HG03520 (cell line): ENCODE data around the gene HIGD1A.

Experiments
- ATAC-seq: cut with Tn5 transposase; IDR thresholded peaks from one replicate; pipeline ENCODE4 v1.9.1; 2021; ENCODE audit warnings: mild to moderate bottlenecking, moderate library complexity; ENCODE audit not compliant: unreplicated experiment

HIGD1A gene

GRCh38 chr3:42762046-42762724, 42.1 kb downstream of the HIGD1A start:
- ATAC-seq, result no peak

- no peak for ATAC-seq
These were observed 46.2 kb downstream of the HIGD1A start for GRCh38 chr3:42758126-42758525.

DNA sequence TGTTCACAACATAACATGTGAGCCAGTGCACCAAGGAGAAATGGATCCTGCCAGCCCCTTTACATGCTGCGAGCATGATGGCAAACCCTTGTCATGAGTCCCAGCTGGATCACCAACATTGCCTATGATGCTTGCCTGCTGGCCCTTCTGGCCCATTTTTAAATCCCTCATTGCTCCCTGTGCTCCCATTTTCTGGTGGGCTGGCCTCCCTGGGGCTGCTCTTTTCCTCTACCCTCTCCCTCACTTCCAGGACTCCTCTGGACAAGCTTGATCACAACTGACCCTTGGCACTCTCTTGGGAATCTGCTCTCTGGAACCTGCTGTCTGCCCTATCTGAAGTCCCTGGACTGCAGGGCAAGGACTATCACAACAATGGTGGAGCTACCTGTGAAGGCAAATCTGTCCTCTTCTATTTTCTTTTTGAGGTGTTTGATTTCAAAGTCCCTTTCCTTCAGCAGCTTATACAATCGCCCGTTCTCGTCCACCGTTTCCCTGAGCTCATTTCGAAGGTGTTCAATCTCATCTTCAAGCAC, 47.5 kb downstream of the HIGD1A start:
- no peak for ATAC-seq

- no peak for ATAC-seq
These were observed 48.4 kb downstream of the HIGD1A start for GRCh38 chr3:42755681-42756578.

DNA sequence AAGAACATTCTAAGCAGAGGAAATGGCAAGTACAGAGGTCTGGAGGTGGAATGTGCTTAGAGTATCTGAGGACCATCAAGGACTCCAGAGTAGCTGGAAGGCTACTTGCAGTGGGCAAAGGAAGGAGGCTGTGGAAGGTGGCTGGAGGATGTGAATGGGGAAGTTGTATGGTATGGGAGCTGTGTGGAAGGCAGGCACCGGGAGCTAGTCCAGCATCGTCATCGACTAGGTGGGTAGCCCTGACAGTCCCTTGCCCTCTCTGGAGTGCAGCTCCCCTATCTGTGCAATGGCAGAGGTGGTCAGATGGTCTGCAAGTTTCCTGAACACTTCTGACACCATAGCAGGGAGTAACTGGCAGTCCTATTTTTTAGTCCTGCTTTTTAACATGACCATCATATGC, 50.5 kb downstream of the HIGD1A start:
- ATAC-seq, result no peak

DNA sequence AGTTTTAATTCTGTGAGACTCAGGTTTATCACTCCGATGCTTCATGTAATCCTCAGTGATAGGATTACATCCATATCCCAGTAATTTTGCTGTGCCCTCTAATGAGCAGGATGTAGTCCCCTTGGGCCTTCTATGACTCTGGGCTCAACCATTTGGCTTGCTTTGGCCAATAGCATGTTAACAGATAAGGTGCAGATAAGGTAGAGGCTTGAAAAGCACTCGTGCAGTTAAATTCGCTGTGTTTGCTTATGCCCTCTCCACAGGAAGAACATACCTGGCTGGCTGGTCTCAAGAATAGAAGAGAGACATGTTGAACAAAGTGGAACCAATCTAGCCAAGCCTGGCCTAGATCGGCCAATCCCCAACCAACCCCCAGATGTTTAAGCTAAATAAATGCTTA, 51.3 kb downstream of the HIGD1A start:
- no peak for ATAC-seq

GRCh38 chr3:42752441-42752840, 51.8 kb downstream of the HIGD1A start:
- no peak for ATAC-seq

GRCh38 chr3:42751609-42752008, 52.7 kb downstream of the HIGD1A start:
- no peak for ATAC-seq

GRCh38 chr3:42750834-42751233, 53.5 kb downstream of the HIGD1A start:
- no peak for ATAC-seq

GRCh38 chr3:42749753-42750231, 54.5 kb downstream of the HIGD1A start:
- ATAC-seq, result no peak

DNA sequence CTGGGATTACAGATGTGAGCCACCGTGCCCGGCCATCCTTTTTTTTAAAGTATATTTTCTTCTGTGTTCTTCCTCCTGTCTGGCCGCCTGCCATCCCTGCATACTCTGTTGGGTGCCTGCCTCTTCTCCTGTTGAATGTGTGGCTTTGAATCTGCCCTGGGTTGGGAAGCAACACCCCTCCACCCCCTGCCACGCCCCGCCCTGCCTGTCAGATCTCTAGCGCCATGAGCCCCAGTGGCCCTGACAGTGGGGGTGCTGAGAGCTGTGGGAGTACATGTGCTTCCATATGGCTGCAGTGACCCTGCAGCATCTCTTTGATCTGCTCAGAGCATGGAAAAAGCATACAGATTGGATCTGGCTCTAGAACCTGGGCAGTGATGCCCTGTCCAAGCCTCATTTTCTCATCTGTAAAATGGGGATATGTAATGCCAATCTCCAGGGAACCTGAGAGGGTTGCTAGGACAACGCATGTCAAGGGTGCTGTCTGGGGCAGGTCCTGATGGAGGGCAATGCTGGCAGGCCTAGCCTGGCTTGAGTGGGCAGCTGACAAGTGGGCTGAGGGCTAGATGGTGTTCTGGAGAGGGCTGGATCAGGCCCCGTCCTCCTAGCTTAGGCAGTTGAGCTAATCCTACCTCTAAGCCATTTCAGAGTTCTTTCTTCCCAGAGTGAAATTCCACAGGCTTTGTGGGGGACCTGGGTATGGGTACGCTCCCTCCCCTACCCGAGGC, 55.1 kb downstream of the HIGD1A start:
- ATAC-seq, result no peak

DNA sequence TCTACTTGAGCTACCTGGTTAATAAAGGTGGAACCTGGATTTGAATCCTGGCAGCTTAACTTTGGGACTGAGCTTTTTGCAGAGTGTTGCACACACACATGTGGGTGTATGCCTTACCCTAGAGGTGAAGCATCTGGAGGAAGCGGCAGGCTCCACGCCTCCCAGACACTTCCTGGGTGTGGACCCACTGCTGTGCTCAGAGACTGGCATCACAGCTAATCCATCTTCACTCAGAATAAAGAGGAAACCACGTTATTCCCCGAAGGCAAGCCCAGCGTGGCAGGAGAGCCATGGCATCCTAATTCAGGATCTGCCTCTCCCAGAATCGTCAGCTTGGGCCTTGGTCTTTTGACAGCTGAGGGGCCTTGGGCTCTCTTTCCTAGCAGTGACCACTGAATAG, 56.7 kb downstream of the HIGD1A start:
- no peak for ATAC-seq

DNA sequence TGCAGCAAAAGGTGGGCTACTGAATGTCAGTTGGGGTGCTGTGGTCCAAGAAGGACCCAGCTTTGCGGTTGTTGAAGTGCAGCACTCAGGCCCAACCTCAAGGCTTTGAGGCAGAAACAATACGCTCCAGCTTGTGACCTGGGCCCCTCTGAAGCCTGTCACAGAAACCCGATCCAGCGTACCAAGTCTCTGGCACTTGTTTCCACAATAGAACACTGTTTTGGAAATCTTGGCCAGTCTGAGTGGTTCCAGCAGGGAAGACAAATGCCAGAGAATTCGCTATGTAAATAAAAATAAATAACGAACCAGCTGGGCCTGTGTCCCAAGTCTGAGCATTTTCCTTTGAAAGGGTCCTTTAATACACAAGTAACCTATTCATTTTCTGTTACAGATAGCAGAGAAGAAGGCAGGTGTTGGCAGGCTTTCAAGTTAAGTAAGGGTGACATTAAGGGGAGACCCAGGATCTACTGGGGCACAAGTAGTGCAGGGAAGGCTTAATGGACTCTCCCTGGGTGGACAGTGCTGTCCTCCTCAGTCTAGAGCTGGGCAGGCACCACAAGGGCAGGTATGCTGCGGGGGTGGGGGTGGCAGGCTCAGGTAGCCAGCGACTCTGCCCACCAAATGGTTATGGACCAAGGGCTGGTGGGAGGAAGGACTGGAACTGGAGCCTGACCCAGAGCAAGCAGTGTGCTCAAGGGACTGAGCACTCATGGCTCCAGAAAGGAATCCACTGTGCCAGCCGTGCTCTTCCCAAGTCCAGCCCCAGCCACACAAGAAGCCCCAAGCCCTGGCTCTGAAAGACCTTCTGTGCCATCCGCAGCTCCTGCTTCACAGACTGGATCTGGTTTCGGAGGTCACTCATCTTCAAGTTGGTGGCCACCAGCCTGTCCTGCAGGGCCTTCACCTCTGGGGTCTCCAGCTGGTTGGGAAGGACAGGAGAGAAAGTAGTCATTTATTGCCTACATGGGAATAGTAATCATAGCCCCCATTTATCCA, 57.5 kb downstream of the HIGD1A start:
- ATAC-seq, result no peak

DNA sequence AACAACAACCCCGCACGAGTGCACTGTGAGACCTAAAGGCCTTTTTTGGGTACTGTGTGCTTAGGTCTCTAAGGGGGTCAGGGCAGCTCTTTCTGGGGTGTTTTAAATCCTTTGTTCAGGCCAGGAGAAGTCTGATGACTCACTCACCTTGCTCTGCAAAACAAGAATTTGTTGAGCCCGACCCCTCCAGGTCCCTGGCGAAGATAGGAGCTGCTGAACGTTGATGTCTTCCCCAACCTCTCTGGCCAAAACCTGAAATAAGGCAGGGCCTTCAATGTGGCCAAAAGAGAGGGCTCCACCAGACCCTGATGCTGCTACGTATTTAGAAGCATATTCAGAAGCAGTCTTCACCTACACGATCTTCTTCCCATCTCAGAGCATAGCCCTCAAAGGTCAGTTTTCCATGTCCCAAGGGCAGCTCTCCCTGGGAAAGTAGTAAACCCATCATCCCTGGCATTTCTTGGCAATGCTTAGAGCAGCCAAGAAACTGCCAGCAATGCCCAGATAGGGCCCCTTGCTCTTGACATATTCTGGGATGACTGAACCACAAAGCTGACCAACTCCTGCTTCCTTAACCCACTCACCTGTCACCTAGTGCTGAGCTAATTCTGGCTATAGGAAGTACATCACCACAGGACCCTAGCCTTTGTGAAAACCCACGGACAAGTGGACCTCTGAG, 58.4 kb downstream of the HIGD1A start:
- ATAC-seq, result no peak

DNA sequence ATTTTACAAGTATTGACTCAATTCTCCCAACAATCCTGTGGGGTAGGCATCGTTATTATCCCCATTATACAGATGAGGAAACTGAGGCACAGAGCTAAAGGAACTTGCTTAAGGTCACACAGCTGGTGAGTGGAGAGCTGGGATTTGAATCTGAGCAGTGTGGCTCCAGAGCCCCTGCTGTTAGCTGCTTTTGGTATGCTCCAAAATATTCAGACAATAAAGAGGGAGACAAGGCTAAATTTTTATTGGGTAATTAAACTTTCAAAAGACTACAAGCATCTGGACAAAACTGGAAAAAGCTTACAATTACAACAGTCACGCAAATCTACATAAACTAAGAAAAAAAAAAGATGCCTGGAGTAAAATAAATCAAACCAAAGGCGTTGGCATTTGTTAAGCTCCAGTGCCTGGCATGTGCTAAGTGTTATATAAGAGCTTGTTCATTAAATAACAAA, 59.0 kb downstream of the HIGD1A start:
- no peak for ATAC-seq

DNA sequence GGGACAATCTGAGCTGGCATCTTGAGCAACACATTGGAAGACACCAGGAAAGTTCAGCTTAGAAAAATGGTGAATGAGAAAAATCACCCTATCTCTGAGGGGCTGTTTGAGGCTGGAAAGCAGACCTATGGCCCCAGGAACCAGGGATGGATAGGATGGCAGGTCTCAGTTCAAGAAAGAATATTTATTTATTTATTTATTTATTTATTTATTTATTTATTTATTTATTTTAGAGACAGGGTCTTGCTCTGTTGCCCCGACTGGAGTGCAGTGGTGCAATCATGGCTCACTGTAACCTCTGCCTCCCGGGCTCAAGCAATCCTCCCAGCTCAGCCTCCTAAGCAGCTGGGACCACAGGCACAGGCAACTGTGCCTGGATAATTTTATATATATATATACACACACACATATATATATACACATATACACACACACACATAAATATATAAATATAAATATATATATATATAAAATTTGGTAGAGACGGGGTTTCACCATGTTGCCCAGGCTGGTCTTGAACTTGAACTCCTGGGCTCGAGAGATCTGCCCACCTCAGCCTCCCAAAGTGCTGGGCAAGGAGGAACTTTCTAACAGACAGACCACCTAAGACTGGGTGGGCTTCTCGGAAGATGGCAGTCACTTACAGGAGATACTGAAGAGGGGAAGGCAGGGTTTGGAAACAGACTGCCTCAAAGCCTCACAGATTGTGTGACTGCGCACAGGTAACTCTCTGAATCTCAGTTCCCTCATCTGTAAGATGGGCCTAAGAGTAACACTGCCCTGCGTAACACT, 60.9 kb downstream of the HIGD1A start:
- ATAC-seq, result no peak

GRCh38 chr3:42742688-42743087, 61.6 kb downstream of the HIGD1A start:
- ATAC-seq, result no peak

- no peak for ATAC-seq
These were observed 62.0 kb downstream of the HIGD1A start for GRCh38 chr3:42742259-42742658.

DNA sequence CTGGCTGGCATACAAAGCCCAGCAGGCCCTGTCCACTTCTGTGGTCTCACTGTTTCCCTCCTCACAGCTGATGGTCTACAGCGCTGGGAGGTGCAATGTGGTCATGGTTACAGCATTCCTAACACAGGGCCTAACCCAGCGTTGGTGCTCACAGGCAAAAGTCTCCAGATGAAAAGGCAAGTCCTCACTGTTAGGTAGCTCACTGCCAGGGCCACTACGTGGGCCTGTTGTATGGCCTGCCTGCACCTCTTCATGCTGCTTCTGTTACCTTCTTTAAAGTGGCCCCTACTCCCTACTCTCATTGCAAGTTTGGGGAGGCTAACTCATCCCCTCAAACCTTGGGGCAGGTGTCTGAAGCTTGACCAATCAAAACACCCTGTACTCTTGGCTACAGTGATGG, 62.5 kb downstream of the HIGD1A start:
- ATAC-seq, result no peak
